OCI-LY7 (cell line): ENCODE data around the gene CISTR. TPM values are rescaled to one million over a fixed set of nuclear protein-coding genes. Genes with fewer than 3 reads are reported as not detected.

Source experiments
- BruUV-seq: library from RNA; stranded (reverse); fragments of 400-500 nt; replicated peaks from 2 replicates; lab custom pipeline; 2021; lab: Mats Ljungman, UMichigan
- CTCF ChIA-PET: fragments of 300-600 bp; sonication (Branson Sonifier 250); formaldehyde crosslinking; loops from one replicate; lab custom pipeline; 2022; ENCODE audit warnings: antibody characterized with exemption; ENCODE audit not compliant: unreplicated experiment; lab: Charles Lee
- POLR2A ChIA-PET: fragments of 300-600 bp; sonication (Branson Sonifier 250); formaldehyde crosslinking; loops from one replicate; lab custom pipeline; 2022; ENCODE audit warnings: antibody characterized with exemption; lab: Charles Lee
- DNase-seq: peaks from one replicate; pipeline ENCODE4 v3.0.0-alpha.2; 2015; ENCODE audit warnings: low spot score
- H2AFZ ChIP-seq: fragments of 200-600 bp; sonication (generic), shearing (Covaris generic); 2 replicates; pipeline ENCODE4 v1.6.1; 2014; ENCODE audit warnings: mild to moderate bottlenecking, antibody characterized with exemption, low read length, moderate library complexity
- H3K27ac ChIP-seq: fragments of 200-600 bp; sonication (generic); 2 replicates; pipeline ENCODE4 v1.5.1; 2014; ENCODE audit warnings: mixed run types, low read depth, mild to moderate bottlenecking, moderate library complexity, low read length, inconsistent platforms; ENCODE audit not compliant: poor library complexity, severe bottlenecking
- H3K36me3 ChIP-seq: fragments of 200-600 bp; sonication (generic); 2 replicates; pipeline ENCODE4 v1.6.1; 2014; ENCODE audit warnings: mild to moderate bottlenecking, antibody characterized with exemption, low read length, moderate library complexity, mixed read lengths; ENCODE audit not compliant: insufficient read depth
- H3K4me1 ChIP-seq: fragments of 200-600 bp; sonication (generic); 2 replicates; pipeline ENCODE4 v1.5.1; 2014; ENCODE audit warnings: mild to moderate bottlenecking, low read length; ENCODE audit not compliant: insufficient read depth, poor library complexity, severe bottlenecking
- H3K4me2 ChIP-seq: fragments of 200-600 bp; sonication (generic); 2 replicates; pipeline ENCODE4 v1.6.1; 2014; ENCODE audit warnings: mild to moderate bottlenecking, low read length
- H3K4me3 ChIP-seq: fragments of 200-600 bp; sonication (generic); 2 replicates; pipeline ENCODE4 v1.5.1; 2014; ENCODE audit warnings: mild to moderate bottlenecking, low read depth, low read length; ENCODE audit not compliant: poor library complexity, severe bottlenecking
- H3K79me2 ChIP-seq: fragments of 200-600 bp; sonication (generic); 2 replicates; pipeline ENCODE4 v1.6.1; 2016; ENCODE audit warnings: low read depth, mild to moderate bottlenecking, low read length, moderate library complexity, mixed read lengths; ENCODE audit not compliant: insufficient read depth
- H3K9me2 ChIP-seq: fragments of 200-600 bp; sonication (generic); 2 replicates; pipeline ENCODE4 v1.6.1; 2016; ENCODE audit warnings: mild to moderate bottlenecking, low read length, mixed read lengths; ENCODE audit not compliant: insufficient read depth
- H3K9me3 ChIP-seq: fragments of 200-600 bp; sonication (generic); 2 replicates; pipeline ENCODE4 v1.6.1; 2014; ENCODE audit warnings: mild to moderate bottlenecking, mixed run types, low read length, mixed read lengths
- H4K20me1 ChIP-seq: fragments of 200-600 bp; sonication (generic); 2 replicates; pipeline ENCODE4 v1.6.1; 2014; ENCODE audit warnings: mild to moderate bottlenecking, antibody characterized with exemption, low read length, moderate library complexity, mixed read lengths; ENCODE audit not compliant: insufficient read depth
- CTCF ChIP-seq: fragments of 200-600 bp; sonication (generic); conservative IDR thresholded peaks from 2 replicates; pipeline ENCODE4 v1.5.1; 2014; ENCODE audit warnings: mild to moderate bottlenecking, antibody characterized with exemption, low read length, moderate library complexity, mixed read lengths
- EZH2phosphoT487 ChIP-seq: fragments of 200-600 bp; sonication (generic); IDR thresholded peaks from 2 replicates; pipeline ENCODE4 v1.6.1; 2018; ENCODE audit warnings: low read depth, borderline replicate concordance, mild to moderate bottlenecking, mixed run types, antibody characterized with exemption, low read length, moderate library complexity, mixed read lengths
- intact Hi-C: fragments of 100-400 bp; cut with micrococcal nuclease; formaldehyde crosslinking; loops from one replicate; pipeline ENCODE4 v1.10.0; 2022; ENCODE audit not compliant: unreplicated experiment
- total RNA-seq, 2 experiments: library from RNA; depleted of rRNA in 1 of 2; stranded (reverse); fragments of >200 nt in 1 of 2; shearing (Covaris generic) in 1 of 2; gene quantifications; 2 replicates each; pipeline ENCODE4 v1.2.3, GENCODE V29; 2014 to 2022

The CISTR gene
- total RNA-seq, 2 experiments from 2014 or later, result 0.76 to 1.3 TPM

- Histone ChIP-seq H3K9me2 (no peaks in the 10 kb centered on the region), H2AFZ (peak overlapping the region; percentile 12; the same call in 1 of the 2 replicates), H3K4me1 (peaks cover 74% of the 10 kb centered on the region), H3K9me3 (no peaks in the 10 kb centered on the region), H3K4me3 (peak overlapping the region; percentile 74), H3K27ac (peak overlapping the region; percentile 94), H3K4me2 (peak overlapping the region; percentile 87), H3K36me3 (no peaks in the 10 kb centered on the region), H3K79me2 (peaks cover 37% of the 10 kb centered on the region; the same call in 1 of the 2 replicates), H4K20me1 (no peaks in the 10 kb centered on the region)
- BruUV-seq, result no TSS peak
- intact Hi-C loops, result loop anchor here (5.0 to 10.0 kb wide), 2 partner anchors 222 to 751 kb away; partner anchors contain the start of gene EIF4B
- ChIA-PET CTCF (interaction anchor here (0.6 to 2.5 kb wide), 4 partner anchors 9 to 80 kb away, joined by 3 to 6 read pairs (median 4); partner anchors contain the start of gene ATP5MC2), POLR2A (interaction anchor here (1.4 kb wide), 1 partner anchor 298 kb away, joined by 4 read pairs; the partner anchor contains the start of gene HOXC4)
- DNase-seq, result peak; percentile 75
- TF ChIP-seq CTCF, result peak; percentile 88
- no peak for TF ChIP-seq EZH2phosphoT487
Measured at GRCh38 chr12:53755451-53755891, 3.7 kb upstream of the CISTR start.

GRCh38 chr12:53754633-53755264, 3.0 kb upstream of the CISTR start:
- peak overlapping the region; percentile 74 for H3K4me3 ChIP-seq
- H3K4me1 ChIP-seq, result peaks cover 81% of the 10 kb centered on the region
- peak overlapping the region; percentile 87 for H3K4me2 ChIP-seq
- no peaks in the 10 kb centered on the region for H3K36me3 ChIP-seq
- no peaks in the 10 kb centered on the region for H3K9me3 ChIP-seq
- BruUV-seq, result no TSS peak
- peak; percentile 49 for DNase-seq
- H4K20me1 ChIP-seq, result no peaks in the 10 kb centered on the region
- CTCF ChIA-PET, result interaction anchor here (0.6 to 2.5 kb wide), 2 partner anchors 11 to 41 kb away, joined by 5 to 6 read pairs; no protein-coding TSS in a partner anchor
- peak overlapping the region; percentile 94 for H3K27ac ChIP-seq
- TF ChIP-seq CTCF (no peak), EZH2phosphoT487 (no peak)
- H3K79me2 ChIP-seq, result peaks cover 37% of the 10 kb centered on the region; the same call in 1 of the 2 replicates
- POLR2A ChIA-PET, result interaction anchor here (0.6 to 1.6 kb wide), 3 partner anchors 12 to 567 kb away, joined by 3 to 5 read pairs (median 4); partner anchors contain the start of gene HOXC4
- peak overlapping the region; percentile 12; the same call in 1 of the 2 replicates for H2AFZ ChIP-seq
- no peaks in the 10 kb centered on the region for H3K9me2 ChIP-seq
- intact Hi-C loops, result loop anchor here (5.0 to 10.0 kb wide), 5 partner anchors 127 to 750 kb away; partner anchors contain the start of genes ATF7, EIF4B and ITGB7
